ENCODE measurements around the gene VGLL4. TPM values are rescaled to one million over a fixed set of nuclear protein-coding genes. Genes with fewer than 3 reads are reported as not detected.

VGLL4 gene
- total RNA-seq, 1 experiment from 2014 or later = 66.0 TPM

DNA sequence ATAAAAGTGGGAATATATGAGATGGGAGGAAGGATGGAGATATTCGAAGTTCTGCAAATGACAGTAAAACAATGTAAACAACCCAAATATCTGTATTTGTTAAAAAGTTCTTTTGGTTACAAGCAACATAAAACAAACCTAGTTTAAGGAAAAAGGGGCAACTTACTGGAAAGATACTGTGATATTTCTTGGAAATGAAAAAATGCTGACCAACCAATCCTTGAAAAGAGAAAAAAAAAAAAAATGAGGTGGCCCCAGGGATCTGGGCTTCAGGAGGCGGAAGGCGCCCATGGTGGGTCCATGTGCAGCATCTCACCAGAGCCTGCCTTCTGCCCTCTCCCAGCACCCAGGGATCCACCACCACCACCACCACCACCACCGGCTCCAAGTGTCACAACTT lies 59.1 kb downstream of the VGLL4 start:
- intact Hi-C loops (cut with micrococcal nuclease; ENCODE audit: unreplicated experiment) = no loop called here
- ChIA-PET CTCF (no interaction called here), POLR2A (no interaction called here)
- peaks cover 82% of the 10 kb centered on the region for H3K4me1 ChIP-seq (ENCODE audit: control insufficient read depth, insufficient read depth, low read length)
- no peaks in the 10 kb centered on the region for H3K27me3 ChIP-seq (ENCODE audit: control insufficient read depth, insufficient read depth, low read length)
- peak overlapping the region; percentile 95 for H3K27ac ChIP-seq (ENCODE audit: low read length)
- H3K9me3 ChIP-seq (ENCODE audit: control insufficient read depth, insufficient read depth, low read depth, low read length) = no peaks in the 10 kb centered on the region
- H3K4me3 ChIP-seq (ENCODE audit: low read depth in 2 of 2, low read length in 2 of 2) = no peak overlapping the region
- in situ Hi-C loops (cut with HindIII; ENCODE audit: low pct_unique_long_range_greater_than_20kb, low sequenced_read_pairs) = no loop called here
- ATAC-seq = no peak
- no TSS peak for BruUV-seq (replicated peaks)
- TF ChIP-seq, protein P1, sequence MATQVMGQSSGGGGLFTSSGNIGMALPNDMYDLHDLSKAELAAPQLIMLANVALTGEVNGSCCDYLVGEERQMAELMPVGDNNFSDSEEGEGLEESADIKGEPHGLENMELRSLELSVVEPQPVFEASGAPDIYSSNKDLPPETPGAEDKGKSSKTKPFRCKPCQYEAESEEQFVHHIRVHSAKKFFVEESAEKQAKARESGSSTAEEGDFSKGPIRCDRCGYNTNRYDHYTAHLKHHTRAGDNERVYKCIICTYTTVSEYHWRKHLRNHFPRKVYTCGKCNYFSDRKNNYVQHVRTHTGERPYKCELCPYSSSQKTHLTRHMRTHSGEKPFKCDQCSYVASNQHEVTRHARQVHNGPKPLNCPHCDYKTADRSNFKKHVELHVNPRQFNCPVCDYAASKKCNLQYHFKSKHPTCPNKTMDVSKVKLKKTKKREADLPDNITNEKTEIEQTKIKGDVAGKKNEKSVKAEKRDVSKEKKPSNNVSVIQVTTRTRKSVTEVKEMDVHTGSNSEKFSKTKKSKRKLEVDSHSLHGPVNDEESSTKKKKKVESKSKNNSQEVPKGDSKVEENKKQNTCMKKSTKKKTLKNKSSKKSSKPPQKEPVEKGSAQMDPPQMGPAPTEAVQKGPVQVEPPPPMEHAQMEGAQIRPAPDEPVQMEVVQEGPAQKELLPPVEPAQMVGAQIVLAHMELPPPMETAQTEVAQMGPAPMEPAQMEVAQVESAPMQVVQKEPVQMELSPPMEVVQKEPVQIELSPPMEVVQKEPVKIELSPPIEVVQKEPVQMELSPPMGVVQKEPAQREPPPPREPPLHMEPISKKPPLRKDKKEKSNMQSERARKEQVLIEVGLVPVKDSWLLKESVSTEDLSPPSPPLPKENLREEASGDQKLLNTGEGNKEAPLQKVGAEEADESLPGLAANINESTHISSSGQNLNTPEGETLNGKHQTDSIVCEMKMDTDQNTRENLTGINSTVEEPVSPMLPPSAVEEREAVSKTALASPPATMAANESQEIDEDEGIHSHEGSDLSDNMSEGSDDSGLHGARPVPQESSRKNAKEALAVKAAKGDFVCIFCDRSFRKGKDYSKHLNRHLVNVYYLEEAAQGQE (IDR thresholded peaks at IDR 0.05; ENCODE audit: insufficient read depth in 1 of 2, low read depth in 2 of 2, low read length in 1 of 2) = no peak
- TF ChIP-seq SIN3A (IDR thresholded peaks at IDR 0.05; ENCODE audit: borderline replicate concordance, insufficient read depth, low read depth, low read length) (no peak), TCF7L2 (IDR thresholded peaks at IDR 0.05; ENCODE audit: low read depth, low read length) (no peak), POLR2AphosphoS5 (IDR thresholded peaks at IDR 0.05; ENCODE audit: low read depth, low read length) (no peak)
- TF ChIP-seq, protein P2, sequence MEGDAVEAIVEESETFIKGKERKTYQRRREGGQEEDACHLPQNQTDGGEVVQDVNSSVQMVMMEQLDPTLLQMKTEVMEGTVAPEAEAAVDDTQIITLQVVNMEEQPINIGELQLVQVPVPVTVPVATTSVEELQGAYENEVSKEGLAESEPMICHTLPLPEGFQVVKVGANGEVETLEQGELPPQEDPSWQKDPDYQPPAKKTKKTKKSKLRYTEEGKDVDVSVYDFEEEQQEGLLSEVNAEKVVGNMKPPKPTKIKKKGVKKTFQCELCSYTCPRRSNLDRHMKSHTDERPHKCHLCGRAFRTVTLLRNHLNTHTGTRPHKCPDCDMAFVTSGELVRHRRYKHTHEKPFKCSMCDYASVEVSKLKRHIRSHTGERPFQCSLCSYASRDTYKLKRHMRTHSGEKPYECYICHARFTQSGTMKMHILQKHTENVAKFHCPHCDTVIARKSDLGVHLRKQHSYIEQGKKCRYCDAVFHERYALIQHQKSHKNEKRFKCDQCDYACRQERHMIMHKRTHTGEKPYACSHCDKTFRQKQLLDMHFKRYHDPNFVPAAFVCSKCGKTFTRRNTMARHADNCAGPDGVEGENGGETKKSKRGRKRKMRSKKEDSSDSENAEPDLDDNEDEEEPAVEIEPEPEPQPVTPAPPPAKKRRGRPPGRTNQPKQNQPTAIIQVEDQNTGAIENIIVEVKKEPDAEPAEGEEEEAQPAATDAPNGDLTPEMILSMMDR (IDR thresholded peaks at IDR 0.05) = no peak
- DNase-seq (ENCODE audit: low read depth, low spot score) = no peak
- no peaks in the 10 kb centered on the region; the same call in 1 of the 2 replicates for H3K36me3 ChIP-seq (ENCODE audit: control insufficient read depth, insufficient read depth, low read length)

DNA sequence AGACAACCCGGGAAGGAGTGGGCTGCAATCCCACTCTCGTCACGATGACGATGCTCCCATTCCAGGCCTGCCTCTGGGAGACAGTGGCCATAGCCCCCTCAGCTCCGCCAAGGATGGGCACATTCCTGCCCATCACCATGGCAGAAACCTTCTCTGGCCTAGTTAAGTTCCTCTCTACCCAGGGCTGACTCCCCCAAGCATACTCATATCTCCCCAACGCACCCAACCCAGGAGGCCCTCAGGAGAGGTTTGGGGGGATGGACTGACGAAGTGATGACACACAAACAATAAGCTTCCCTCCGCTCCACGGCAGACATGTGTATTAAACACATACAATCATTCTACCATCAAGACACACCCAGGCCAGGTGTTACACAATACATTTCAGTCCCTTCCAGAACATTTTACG lies 60.1 kb downstream of the VGLL4 start:
- ChIA-PET POLR2A (no interaction called here), CTCF (interaction anchor here (0.6 kb wide), 1 partner anchor 34 kb away, joined by 3 read pairs; no protein-coding TSS in a partner anchor)
- Histone ChIP-seq H3K9me3 (ENCODE audit: control insufficient read depth, insufficient read depth, low read depth, low read length) (no peaks in the 10 kb centered on the region), H3K27me3 (ENCODE audit: control insufficient read depth, insufficient read depth, low read length) (no peaks in the 10 kb centered on the region), H3K4me1 (ENCODE audit: control insufficient read depth, insufficient read depth, low read length) (peaks cover 73% of the 10 kb centered on the region), H3K36me3 (ENCODE audit: control insufficient read depth, insufficient read depth, low read length) (no peaks in the 10 kb centered on the region; the same call in 1 of the 2 replicates), H3K4me3 (ENCODE audit: low read depth in 2 of 2, low read length in 2 of 2) (no peak overlapping the region), H3K27ac (ENCODE audit: low read length) (peak overlapping the region; percentile 95)
- BruUV-seq (replicated peaks) = TSS peak; percentile 13
- intact Hi-C loops (cut with micrococcal nuclease; ENCODE audit: unreplicated experiment) (no loop called here), in situ Hi-C loops (cut with HindIII; ENCODE audit: low pct_unique_long_range_greater_than_20kb, low sequenced_read_pairs) (no loop called here)
- DNase-seq (ENCODE audit: low read depth, low spot score) = no peak
- no peak for ATAC-seq
- TF ChIP-seq SIN3A (IDR thresholded peaks at IDR 0.05; ENCODE audit: borderline replicate concordance, insufficient read depth, low read depth, low read length) = no peak

DNA sequence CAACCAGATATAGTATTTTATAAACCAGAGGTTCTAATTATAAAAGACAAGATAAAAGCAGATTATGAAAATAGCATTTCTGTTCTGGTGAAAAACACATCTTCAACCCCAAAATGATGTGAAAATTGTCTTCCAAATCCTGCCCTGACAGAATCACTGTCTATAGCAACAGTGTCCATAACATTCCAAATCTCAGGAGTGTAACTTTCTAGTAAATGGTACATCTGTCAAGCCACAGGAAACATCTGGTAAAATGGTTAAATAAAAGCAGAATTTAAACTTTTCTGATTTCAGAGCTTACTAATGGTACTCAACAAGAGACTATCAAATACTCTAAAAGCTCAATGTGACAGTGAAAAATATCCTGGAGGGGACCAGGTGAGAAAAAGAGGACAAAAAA lies 60.5 kb downstream of the VGLL4 start:
- no peaks in the 10 kb centered on the region for H3K9me3 ChIP-seq (ENCODE audit: control insufficient read depth, insufficient read depth, low read depth, low read length)
- intact Hi-C loops (cut with micrococcal nuclease; ENCODE audit: unreplicated experiment) (no loop called here), in situ Hi-C loops (cut with HindIII; ENCODE audit: low pct_unique_long_range_greater_than_20kb, low sequenced_read_pairs) (no loop called here)
- H3K27ac ChIP-seq (ENCODE audit: low read length) = peak overlapping the region; percentile 95
- TF ChIP-seq SIN3A (IDR thresholded peaks at IDR 0.05; ENCODE audit: borderline replicate concordance, insufficient read depth, low read depth, low read length) (no peak), POLR2AphosphoS5 (IDR thresholded peaks at IDR 0.05; ENCODE audit: low read depth, low read length) (no peak), TCF7L2 (IDR thresholded peaks at IDR 0.05; ENCODE audit: low read depth, low read length) (no peak)
- TF ChIP-seq, protein P1 (IDR thresholded peaks at IDR 0.05; ENCODE audit: insufficient read depth in 1 of 2, low read depth in 2 of 2, low read length in 1 of 2) = no peak
- TF ChIP-seq, protein P2 (IDR thresholded peaks at IDR 0.05) = no peak
- H3K4me1 ChIP-seq (ENCODE audit: control insufficient read depth, insufficient read depth, low read length) = peaks cover 70% of the 10 kb centered on the region
- no peak for ATAC-seq
- POLR2A ChIA-PET = no interaction called here
- H3K4me3 ChIP-seq (ENCODE audit: low read depth in 2 of 2, low read length in 2 of 2) = no peak overlapping the region
- CTCF ChIA-PET = interaction anchor here (0.6 kb wide), 1 partner anchor 34 kb away, joined by 3 read pairs; no protein-coding TSS in a partner anchor
- no peaks in the 10 kb centered on the region; the same call in 1 of the 2 replicates for H3K36me3 ChIP-seq (ENCODE audit: control insufficient read depth, insufficient read depth, low read length)
- H3K27me3 ChIP-seq (ENCODE audit: control insufficient read depth, insufficient read depth, low read length) = no peaks in the 10 kb centered on the region
- no TSS peak for BruUV-seq (replicated peaks)
- DNase-seq (ENCODE audit: low read depth, low spot score) = no peak
